B cell (primary cell): ENCODE measurements around the gene IGHMBP2. TPM values are rescaled to one million over a fixed set of nuclear protein-coding genes. Genes with fewer than 3 reads are reported as not detected.

ENCODE experiments used
- ATAC-seq: fragments of 200-7000 bp; cut with Tn5 transposase; one replicate; pipeline ENCODE4 v1.10.0; 2021; ENCODE audit warnings: low read depth, mild to moderate bottlenecking, moderate number of reproducible peaks, moderate library complexity
- CTCF ChIA-PET: fragments of 350-600 bp; sonication (Branson Sonifier 250); formaldehyde crosslinking; loops from one replicate; lab custom pipeline; 2021; ENCODE audit warnings: antibody characterized with exemption, inconsistent platforms; lab: Charles Lee
- POLR2A ChIA-PET: fragments of 350-600 bp; sonication (Branson Sonifier 250); formaldehyde crosslinking; loops from one replicate; lab custom pipeline; 2021; ENCODE audit warnings: antibody characterized with exemption; lab: Charles Lee
- DNase-seq: peaks from one replicate; pipeline ENCODE4 v3.0.0; 2013
- H2AFZ ChIP-seq: 2 replicates; pipeline ENCODE4 v1.6.1; 2012; ENCODE audit warnings: mild to moderate bottlenecking, low read depth, low read length; ENCODE audit not compliant: insufficient read depth, poor library complexity, severe bottlenecking
- H3K27ac ChIP-seq, 2 donors: 1 replicate in 1 of 2; 2 replicates in 1 of 2; pipeline ENCODE4 v1.5.1; 2012 to 2013; ENCODE audit warnings: low read length in 2 of 2, mild to moderate bottlenecking in 2 of 2, moderate library complexity in 1 of 2
- H3K27me3 ChIP-seq, 4 experiments: fragments of 200-600 bp in 1 of 4; sonication (generic) in 1 of 4; replicated peaks in 1 of 4; 1 replicate in 2 of 4; 2 replicates in 2 of 4; pipeline versions ENCODE4 v1.6.1 to v1.7.0; 2013 to 2016; ENCODE audit warnings: low read length in 3 of 4, mild to moderate bottlenecking in 2 of 4, mixed read lengths in 1 of 4, moderate library complexity in 1 of 4; ENCODE audit not compliant: insufficient read depth in 4 of 4, control insufficient read depth in 3 of 4; ENCODE audit errors: control extremely low read depth in 1 of 4
- H3K36me3 ChIP-seq, 2 experiments: replicated peaks in 1 of 2; 1 replicate in 1 of 2; 2 replicates in 1 of 2; pipeline versions ENCODE4 v1.6.1 to v1.7.1; 2013; ENCODE audit warnings: low read length in 1 of 2; ENCODE audit not compliant: insufficient read depth in 2 of 2, control insufficient read depth in 1 of 2; ENCODE audit errors: control extremely low read depth in 1 of 2, extremely low read depth in 1 of 2
- H3K4me1 ChIP-seq, 2 donors: fragments of 200-600 bp in 1 of 2; sonication (generic) in 1 of 2; 1 replicate in 1 of 2; 2 replicates in 1 of 2; pipeline versions ENCODE4 v1.5.1 to v1.6.1; 2013 to 2017; ENCODE audit warnings: low read length in 2 of 2; ENCODE audit not compliant: control insufficient read depth in 2 of 2, insufficient read depth in 2 of 2
- H3K4me2 ChIP-seq: replicated peaks from 2 replicates; pipeline ENCODE3; 2012; ENCODE audit warnings: mild to moderate bottlenecking, low read depth, low read length; ENCODE audit not compliant: poor library complexity, severe bottlenecking
- H3K4me3 ChIP-seq, 5 experiments: fragments of 200-600 bp in 1 of 5; sonication (generic) in 1 of 5; 1 replicate in 3 of 5; 2 replicates in 2 of 5; pipeline versions ENCODE4 v1.5.1 to v1.7.0; 2011 to 2016; ENCODE audit warnings: low read length in 4 of 5, mild to moderate bottlenecking in 4 of 5, low read depth in 2 of 5, control low read depth in 1 of 5, moderate library complexity in 1 of 5; ENCODE audit not compliant: insufficient read depth in 1 of 5; ENCODE audit errors: control extremely low read depth in 1 of 5, extremely low read depth in 1 of 5
- H3K79me2 ChIP-seq: fragments of 200-600 bp; sonication (generic); one replicate; pipeline ENCODE4 v1.6.0; 2016; ENCODE audit warnings: low read length; ENCODE audit not compliant: control insufficient read depth, insufficient read depth
- H3K9ac ChIP-seq: fragments of 200-600 bp; sonication (generic); 2 replicates; pipeline ENCODE4 v1.6.1; 2017; ENCODE audit warnings: mild to moderate bottlenecking, low read length, moderate library complexity
- H3K9me3 ChIP-seq, 3 donors: one replicate each; pipeline versions ENCODE4 v1.6.1 to v1.7.1; 2013; ENCODE audit warnings: low read length in 2 of 3; ENCODE audit not compliant: control insufficient read depth in 2 of 3, insufficient read depth in 1 of 3; ENCODE audit errors: control extremely low read depth in 1 of 3
- H4K20me1 ChIP-seq: 2 replicates; pipeline ENCODE4 v1.6.0; 2012; ENCODE audit warnings: mild to moderate bottlenecking, low read length; ENCODE audit not compliant: insufficient read depth, control insufficient read depth, poor library complexity, severe bottlenecking
- H3K27ac Mint-ChIP-seq: one replicate; pipeline ENCODE4 v1.8.0; 2021; ENCODE audit warnings: mixed read lengths
- H3K27me3 Mint-ChIP-seq: one replicate; pipeline ENCODE4 v1.8.0; 2021; ENCODE audit warnings: mixed read lengths
- H3K4me1 Mint-ChIP-seq: one replicate; pipeline ENCODE4 v1.8.0; 2021; ENCODE audit warnings: mixed read lengths
- H3K4me3 Mint-ChIP-seq: one replicate; pipeline ENCODE4 v1.8.0; 2021; ENCODE audit warnings: mixed read lengths
- H3K9me3 Mint-ChIP-seq: one replicate; pipeline ENCODE4 v1.8.0; 2022; ENCODE audit warnings: mixed read lengths; ENCODE audit not compliant: insufficient read depth
- EZH2 ChIP-seq: IDR thresholded peaks from 2 replicates; pipeline ENCODE4 v1.6.1; 2012; ENCODE audit warnings: borderline replicate concordance, low read depth, mild to moderate bottlenecking, moderate library complexity, low read length; ENCODE audit not compliant: insufficient read depth, poor library complexity, severe bottlenecking
- WGBS: methylation state at CpG from one replicate; pipeline ENCODE4 v1.1.5; 2013; ENCODE audit warnings: missing lambda C conversion rate; ENCODE audit not compliant: insufficient coverage; 5-methylcytosine and 5-hydroxymethylcytosine counted together
- intact Hi-C: fragments of 100-400 bp; cut with micrococcal nuclease; formaldehyde crosslinking; loops from one replicate; pipeline ENCODE4 v1.10.0; 2022
- polyA plus RNA-seq: library from polyadenylated mRNA; depleted of rRNA; stranded (reverse); fragments of >200 nt; gene quantifications from 2 replicates; pipeline ENCODE4 v1.2.3, GENCODE V29; 2012
- total RNA-seq, 2 donors: library from RNA; stranded (reverse); fragments of 120-200 nt in 1 of 2; gene quantifications; 1 replicate in 1 of 2; 2 replicates in 1 of 2; pipeline versions ENCODE4 v1.2.3 to v1.2.4, GENCODE V29; 2013 to 2022
- TF ChIP-seq, protein P1 (sequence below): fragments of 200-600 bp; IDR thresholded peaks from one replicate; pipeline ENCODE4 v1.8.0; 2022; ENCODE audit warnings: antibody characterized with exemption, mild to moderate bottlenecking

The IGHMBP2 gene
- total and polyA plus RNA-seq, 2 donors (not counting 1 experiment from before 2014, with no cell fraction given), result 41.4 to 42.9 TPM

DNA sequence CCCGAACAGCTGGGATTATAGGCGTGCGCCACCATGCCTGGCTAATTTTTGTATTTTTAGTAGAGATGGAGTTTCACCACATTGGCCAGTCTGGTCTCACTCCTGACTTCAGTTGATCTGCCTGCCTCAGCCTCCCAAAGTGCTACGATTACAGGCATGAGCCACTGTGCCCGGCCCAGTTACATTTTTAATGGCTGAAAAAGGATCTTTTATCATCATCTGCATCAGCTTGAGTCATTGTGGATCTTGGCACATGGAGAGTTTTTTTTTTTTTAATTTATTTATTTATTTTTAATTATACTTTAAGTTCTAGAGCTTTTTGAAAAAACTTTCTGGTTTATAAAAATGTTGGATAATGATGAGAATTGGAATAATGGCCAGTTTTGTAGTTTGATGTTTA is 8.6 kb downstream of the IGHMBP2 start:
- Histone ChIP-seq H2AFZ (no peak overlapping the region), H4K20me1 (no peaks in the 10 kb centered on the region), H3K4me2 (no peak overlapping the region), H3K9me3 (no peaks in the 10 kb centered on the region), H3K27me3 (no peaks in the 10 kb centered on the region), H3K4me3 (no peak overlapping the region), H3K36me3 (peaks cover 2 to 61% of the 10 kb centered on the region in 2 experiments), H3K9ac (no peak overlapping the region), H3K79me2 (peaks cover 11% of the 10 kb centered on the region), H3K4me1 (no peaks in the 10 kb centered on the region), H3K27ac (no peak overlapping the region)
- Mint-ChIP-seq H3K4me3 (no peak overlapping the region), H3K27me3 (no peaks in the 10 kb centered on the region), H3K9me3 (no peaks in the 10 kb centered on the region), H3K27ac (no peak overlapping the region), H3K4me1 (no peaks in the 10 kb centered on the region)
- ChIA-PET POLR2A (no interaction called here), CTCF (no interaction called here)
- no peak for ATAC-seq
- intact Hi-C loops, result no loop called here
- WGBS, result 92% methylated on average over 2 of the region's 5 CpGs
- no peak for DNase-seq
- TF ChIP-seq, protein P1, sequence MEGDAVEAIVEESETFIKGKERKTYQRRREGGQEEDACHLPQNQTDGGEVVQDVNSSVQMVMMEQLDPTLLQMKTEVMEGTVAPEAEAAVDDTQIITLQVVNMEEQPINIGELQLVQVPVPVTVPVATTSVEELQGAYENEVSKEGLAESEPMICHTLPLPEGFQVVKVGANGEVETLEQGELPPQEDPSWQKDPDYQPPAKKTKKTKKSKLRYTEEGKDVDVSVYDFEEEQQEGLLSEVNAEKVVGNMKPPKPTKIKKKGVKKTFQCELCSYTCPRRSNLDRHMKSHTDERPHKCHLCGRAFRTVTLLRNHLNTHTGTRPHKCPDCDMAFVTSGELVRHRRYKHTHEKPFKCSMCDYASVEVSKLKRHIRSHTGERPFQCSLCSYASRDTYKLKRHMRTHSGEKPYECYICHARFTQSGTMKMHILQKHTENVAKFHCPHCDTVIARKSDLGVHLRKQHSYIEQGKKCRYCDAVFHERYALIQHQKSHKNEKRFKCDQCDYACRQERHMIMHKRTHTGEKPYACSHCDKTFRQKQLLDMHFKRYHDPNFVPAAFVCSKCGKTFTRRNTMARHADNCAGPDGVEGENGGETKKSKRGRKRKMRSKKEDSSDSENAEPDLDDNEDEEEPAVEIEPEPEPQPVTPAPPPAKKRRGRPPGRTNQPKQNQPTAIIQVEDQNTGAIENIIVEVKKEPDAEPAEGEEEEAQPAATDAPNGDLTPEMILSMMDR, result no peak
- TF ChIP-seq EZH2, result no peak

DNA sequence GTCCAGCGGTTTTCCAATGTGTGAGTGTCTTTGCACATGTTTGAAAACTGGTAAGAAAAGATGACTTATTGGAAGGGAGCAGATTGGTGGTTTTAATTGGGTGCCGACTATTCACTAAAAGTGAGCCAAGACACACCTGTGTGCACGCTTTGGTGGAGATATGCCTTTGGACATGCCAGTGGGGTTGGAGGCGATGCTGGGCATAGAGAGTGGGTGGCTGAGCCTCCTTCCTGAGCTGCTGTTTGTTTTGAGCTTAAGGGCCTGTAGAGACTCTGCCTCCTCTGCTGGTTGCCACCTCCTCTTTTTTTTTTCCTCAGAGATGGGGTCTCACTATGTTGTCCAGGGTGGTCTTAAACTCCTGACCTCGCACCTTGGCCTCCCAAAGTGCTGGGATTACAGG is 9.5 kb downstream of the IGHMBP2 start:
- DNase-seq (no peak), ATAC-seq (no peak)
- H3K27ac Mint-ChIP-seq, result no peak overlapping the region
- no peaks in the 10 kb centered on the region for H3K4me1 Mint-ChIP-seq
- ChIA-PET CTCF (no interaction called here), POLR2A (no interaction called here)
- no peaks in the 10 kb centered on the region for H3K9me3 Mint-ChIP-seq
- no peak overlapping the region for H3K4me3 Mint-ChIP-seq
- H3K36me3 ChIP-seq, result peaks cover 2 to 69% of the 10 kb centered on the region in 2 experiments
- intact Hi-C loops, result no loop called here
- no peak overlapping the region for H2AFZ ChIP-seq
- H3K9me3 ChIP-seq, result no peaks in the 10 kb centered on the region
- H3K9ac ChIP-seq, result no peak overlapping the region
- H3K27me3 Mint-ChIP-seq, result no peaks in the 10 kb centered on the region
- no peaks in the 10 kb centered on the region for H3K27me3 ChIP-seq
- no peak overlapping the region for H3K27ac ChIP-seq
- H3K4me1 ChIP-seq, result no peaks in the 10 kb centered on the region
- no peak for TF ChIP-seq EZH2
- H3K79me2 ChIP-seq, result peaks cover 8% of the 10 kb centered on the region
- no peak overlapping the region for H3K4me2 ChIP-seq
- 98% methylated on average over 5 of the region's 5 CpGs for WGBS
- no peaks in the 10 kb centered on the region for H4K20me1 ChIP-seq
- H3K4me3 ChIP-seq, result no peak overlapping the region
